Loucy (cell line): Measurements from ENCODE around the gene DRGX.

Source experiments
- H2AFZ ChIP-seq: fragments of 200-600 bp; sonication (generic); 2 replicates; pipeline ENCODE4 v1.6.0; 2016; ENCODE audit warnings: antibody characterized with exemption, mild to moderate bottlenecking, low read length, moderate library complexity
- H3F3A ChIP-seq: fragments of 200-600 bp; 2 replicates; pipeline ENCODE4 v1.6.0; 2016; ENCODE audit warnings: antibody characterized with exemption, low read depth, mild to moderate bottlenecking
- H3K27me3 ChIP-seq: fragments of 200-600 bp; sonication (generic); 2 replicates; pipeline ENCODE4 v1.6.1; 2014; ENCODE audit warnings: low read length, mild to moderate bottlenecking; ENCODE audit not compliant: insufficient read depth, poor library complexity, severe bottlenecking
- H3K36me3 ChIP-seq: fragments of 200-600 bp; sonication (generic); 2 replicates; pipeline ENCODE4 v1.6.1; 2016; ENCODE audit warnings: low read length; ENCODE audit not compliant: insufficient read depth
- H3K4me1 ChIP-seq: fragments of 200-600 bp; sonication (generic); 2 replicates; pipeline ENCODE4 v1.5.1; 2014; ENCODE audit warnings: low read length, mild to moderate bottlenecking; ENCODE audit not compliant: insufficient read depth, poor library complexity, severe bottlenecking
- H3K4me2 ChIP-seq: fragments of 200-600 bp; sonication (generic); 2 replicates; pipeline ENCODE4 v1.6.0; 2014; ENCODE audit warnings: antibody characterized with exemption, low read length, low read depth, mild to moderate bottlenecking; ENCODE audit not compliant: poor library complexity, severe bottlenecking
- H3K4me3 ChIP-seq: fragments of 200-600 bp; sonication (generic); 2 replicates; pipeline ENCODE4 v1.5.1; 2014; ENCODE audit warnings: low read length, mild to moderate bottlenecking, mixed read lengths; ENCODE audit not compliant: poor library complexity, severe bottlenecking
- H3K79me2 ChIP-seq: fragments of 200-600 bp; sonication (generic); 2 replicates; pipeline ENCODE4 v1.6.1; 2014; ENCODE audit warnings: low read length; ENCODE audit not compliant: insufficient read depth
- H3K9ac ChIP-seq: fragments of 200-600 bp; sonication (generic); 2 replicates; pipeline ENCODE4 v1.6.0; 2014; ENCODE audit warnings: mild to moderate bottlenecking, low read depth, low read length, moderate library complexity; ENCODE audit not compliant: poor library complexity, severe bottlenecking
- H3K9me2 ChIP-seq: fragments of 200-600 bp; sonication (generic); replicated peaks from 2 replicates; pipeline ENCODE4 v1.6.1; 2016; ENCODE audit warnings: low read depth, low read length, mixed read lengths
- H3K9me3 ChIP-seq: fragments of 200-600 bp; sonication (generic); 2 replicates; pipeline ENCODE4 v1.6.1; 2014; ENCODE audit warnings: mild to moderate bottlenecking, antibody characterized with exemption, low read length, low read depth; ENCODE audit not compliant: insufficient read depth
- H4K20me1 ChIP-seq: fragments of 200-600 bp; sonication (generic); 2 replicates; pipeline ENCODE4 v1.6.0; 2014; ENCODE audit warnings: antibody characterized with exemption, low read length, mild to moderate bottlenecking; ENCODE audit not compliant: insufficient read depth, poor library complexity, severe bottlenecking
- EZH2phosphoT487 ChIP-seq: fragments of 200-600 bp; IDR thresholded peaks from 2 replicates; pipeline ENCODE4 v1.6.1; 2018; ENCODE audit warnings: antibody characterized with exemption, mild to moderate bottlenecking, moderate library complexity, borderline replicate concordance
- TF ChIP-seq, protein P1 (sequence below): fragments of 200-600 bp; sonication (generic); conservative IDR thresholded peaks from 2 replicates; pipeline ENCODE4 v1.5.1; 2014; ENCODE audit warnings: mild to moderate bottlenecking, antibody characterized with exemption, low read length

DRGX gene

GRCh38 chr10:49369216-49370162, 26.4 kb downstream of the DRGX start:
- no peaks in the 10 kb centered on the region for H3K27me3 ChIP-seq
- H3K9me2 ChIP-seq, result no peaks in the 10 kb centered on the region
- TF ChIP-seq, protein P1, sequence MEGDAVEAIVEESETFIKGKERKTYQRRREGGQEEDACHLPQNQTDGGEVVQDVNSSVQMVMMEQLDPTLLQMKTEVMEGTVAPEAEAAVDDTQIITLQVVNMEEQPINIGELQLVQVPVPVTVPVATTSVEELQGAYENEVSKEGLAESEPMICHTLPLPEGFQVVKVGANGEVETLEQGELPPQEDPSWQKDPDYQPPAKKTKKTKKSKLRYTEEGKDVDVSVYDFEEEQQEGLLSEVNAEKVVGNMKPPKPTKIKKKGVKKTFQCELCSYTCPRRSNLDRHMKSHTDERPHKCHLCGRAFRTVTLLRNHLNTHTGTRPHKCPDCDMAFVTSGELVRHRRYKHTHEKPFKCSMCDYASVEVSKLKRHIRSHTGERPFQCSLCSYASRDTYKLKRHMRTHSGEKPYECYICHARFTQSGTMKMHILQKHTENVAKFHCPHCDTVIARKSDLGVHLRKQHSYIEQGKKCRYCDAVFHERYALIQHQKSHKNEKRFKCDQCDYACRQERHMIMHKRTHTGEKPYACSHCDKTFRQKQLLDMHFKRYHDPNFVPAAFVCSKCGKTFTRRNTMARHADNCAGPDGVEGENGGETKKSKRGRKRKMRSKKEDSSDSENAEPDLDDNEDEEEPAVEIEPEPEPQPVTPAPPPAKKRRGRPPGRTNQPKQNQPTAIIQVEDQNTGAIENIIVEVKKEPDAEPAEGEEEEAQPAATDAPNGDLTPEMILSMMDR, result no peak
- TF ChIP-seq EZH2phosphoT487, result no peak
- no peak overlapping the region for H3K4me2 ChIP-seq
- no peaks in the 10 kb centered on the region for H3K9me3 ChIP-seq
- H3K36me3 ChIP-seq, result no peaks in the 10 kb centered on the region
- no peak overlapping the region for H3K9ac ChIP-seq
- no peaks in the 10 kb centered on the region for H3F3A ChIP-seq
- no peaks in the 10 kb centered on the region for H3K4me1 ChIP-seq
- H2AFZ ChIP-seq, result no peak overlapping the region
- H4K20me1 ChIP-seq, result no peaks in the 10 kb centered on the region
- no peaks in the 10 kb centered on the region for H3K79me2 ChIP-seq
- no peak overlapping the region for H3K4me3 ChIP-seq

DNA sequence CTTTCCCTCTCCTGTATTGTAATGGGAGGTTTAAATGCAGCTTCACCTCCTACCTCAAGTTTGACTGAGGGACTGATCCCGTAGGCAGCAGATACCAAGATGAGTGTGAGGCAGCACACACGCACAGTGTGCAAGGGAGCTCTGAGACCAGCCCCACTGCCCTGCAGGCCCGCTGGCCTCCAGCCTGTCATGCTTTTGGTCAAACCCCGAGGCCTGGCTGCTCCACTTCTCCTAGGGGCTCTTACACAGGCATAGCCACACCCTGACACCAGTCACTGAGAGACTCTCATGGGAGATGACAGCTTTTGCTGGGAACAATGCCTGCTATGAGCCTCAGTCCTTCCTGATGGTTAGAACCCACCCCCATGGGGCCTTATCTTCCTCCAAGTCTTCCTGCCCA, 27.6 kb downstream of the DRGX start:
- no peaks in the 10 kb centered on the region for H3K79me2 ChIP-seq
- no peak overlapping the region for H3K9ac ChIP-seq
- no peaks in the 10 kb centered on the region for H3K9me2 ChIP-seq
- H3K4me1 ChIP-seq, result no peaks in the 10 kb centered on the region
- H3K36me3 ChIP-seq, result no peaks in the 10 kb centered on the region
- no peaks in the 10 kb centered on the region for H3K9me3 ChIP-seq
- TF ChIP-seq EZH2phosphoT487, result no peak
- TF ChIP-seq, protein P1, result no peak
- H3K4me2 ChIP-seq, result no peak overlapping the region
- H3F3A ChIP-seq, result no peaks in the 10 kb centered on the region
- no peak overlapping the region for H2AFZ ChIP-seq
- H3K4me3 ChIP-seq, result no peak overlapping the region
- no peaks in the 10 kb centered on the region for H4K20me1 ChIP-seq
- H3K27me3 ChIP-seq, result no peaks in the 10 kb centered on the region

DNA sequence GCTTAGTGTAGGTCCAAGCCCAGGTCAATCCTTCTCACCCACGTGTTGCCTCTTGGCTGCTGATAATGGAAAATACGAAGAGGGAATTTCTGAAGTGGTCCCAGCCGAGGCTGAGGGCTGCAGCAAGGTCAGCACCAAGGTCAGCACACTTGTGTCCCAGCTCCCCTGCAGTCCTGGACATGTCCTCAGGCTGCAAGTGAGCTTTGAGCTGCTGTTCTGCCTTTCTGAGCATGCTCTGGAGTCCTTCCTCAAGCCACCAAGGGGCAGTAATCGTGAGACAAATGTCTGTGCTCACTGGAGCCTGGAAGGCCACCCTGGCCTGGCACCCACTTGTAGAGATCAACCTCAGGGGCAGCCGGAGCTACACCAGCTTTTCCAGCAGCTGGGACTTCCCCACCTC, 28.3 kb downstream of the DRGX start:
- Histone ChIP-seq H3K9me2 (no peaks in the 10 kb centered on the region), H3K4me3 (no peak overlapping the region), H3K36me3 (no peaks in the 10 kb centered on the region), H3K9me3 (no peaks in the 10 kb centered on the region), H4K20me1 (no peaks in the 10 kb centered on the region), H3K79me2 (no peaks in the 10 kb centered on the region), H3K27me3 (no peaks in the 10 kb centered on the region), H3K4me1 (no peaks in the 10 kb centered on the region), H3K9ac (no peak overlapping the region), H3K4me2 (no peak overlapping the region), H3F3A (no peaks in the 10 kb centered on the region), H2AFZ (no peak overlapping the region)
- TF ChIP-seq, protein P1, result no peak
